ENCODE data around the gene AGAP1. TPM values are rescaled to one million over a fixed set of nuclear protein-coding genes. Genes with fewer than 3 reads are reported as not detected.

The AGAP1 gene
- total and polyA plus RNA-seq, 9 donors, result 5.7 to 32.2 (median 20.2) TPM

DNA sequence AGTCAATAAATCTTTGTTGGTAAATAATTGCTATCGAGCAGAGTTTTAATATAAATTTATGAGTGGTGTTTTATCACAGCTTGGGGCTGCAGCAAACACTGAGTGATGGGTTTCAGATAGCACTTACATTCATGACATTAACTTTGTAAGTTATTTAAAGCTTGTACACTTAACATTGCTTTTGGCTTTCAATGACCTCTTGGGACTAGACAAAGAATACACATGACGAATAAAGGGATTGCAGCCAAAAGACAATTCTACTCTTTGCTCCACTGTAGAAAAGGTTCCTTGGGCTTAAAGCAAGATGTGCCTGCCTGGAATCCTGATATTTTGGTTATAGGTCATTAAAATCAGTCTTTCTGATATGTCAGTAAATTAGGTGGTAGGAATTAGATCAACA lies 374.8 kb downstream of the AGAP1 start:
- 54 to 64% (median 57%) methylated on average over 2 of the region's 2 CpGs for WGBS, 3 donors
- Histone ChIP-seq H3K36me3 (no peaks in the 10 kb centered on the region), H3K9me3 (no peaks in the 10 kb centered on the region), H3K27me3 (no peaks in the 10 kb centered on the region), H3K4me3 (no peak overlapping the region), H3K4me1 (ENCODE audit: insufficient read depth) (peaks cover 1% of the 10 kb centered on the region), H3K27ac (no peak overlapping the region)
- DNase-seq, result no peak
- no peak for TF ChIP-seq EP300 (IDR thresholded peaks at IDR 0.05)
- TF ChIP-seq POLR2A (IDR thresholded peaks at IDR 0.05), result no peak
- TF ChIP-seq, protein P1, sequence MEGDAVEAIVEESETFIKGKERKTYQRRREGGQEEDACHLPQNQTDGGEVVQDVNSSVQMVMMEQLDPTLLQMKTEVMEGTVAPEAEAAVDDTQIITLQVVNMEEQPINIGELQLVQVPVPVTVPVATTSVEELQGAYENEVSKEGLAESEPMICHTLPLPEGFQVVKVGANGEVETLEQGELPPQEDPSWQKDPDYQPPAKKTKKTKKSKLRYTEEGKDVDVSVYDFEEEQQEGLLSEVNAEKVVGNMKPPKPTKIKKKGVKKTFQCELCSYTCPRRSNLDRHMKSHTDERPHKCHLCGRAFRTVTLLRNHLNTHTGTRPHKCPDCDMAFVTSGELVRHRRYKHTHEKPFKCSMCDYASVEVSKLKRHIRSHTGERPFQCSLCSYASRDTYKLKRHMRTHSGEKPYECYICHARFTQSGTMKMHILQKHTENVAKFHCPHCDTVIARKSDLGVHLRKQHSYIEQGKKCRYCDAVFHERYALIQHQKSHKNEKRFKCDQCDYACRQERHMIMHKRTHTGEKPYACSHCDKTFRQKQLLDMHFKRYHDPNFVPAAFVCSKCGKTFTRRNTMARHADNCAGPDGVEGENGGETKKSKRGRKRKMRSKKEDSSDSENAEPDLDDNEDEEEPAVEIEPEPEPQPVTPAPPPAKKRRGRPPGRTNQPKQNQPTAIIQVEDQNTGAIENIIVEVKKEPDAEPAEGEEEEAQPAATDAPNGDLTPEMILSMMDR (IDR thresholded peaks at IDR 0.05), result no peak
- intact Hi-C loops (cut with DNase I), result no loop called here

DNA sequence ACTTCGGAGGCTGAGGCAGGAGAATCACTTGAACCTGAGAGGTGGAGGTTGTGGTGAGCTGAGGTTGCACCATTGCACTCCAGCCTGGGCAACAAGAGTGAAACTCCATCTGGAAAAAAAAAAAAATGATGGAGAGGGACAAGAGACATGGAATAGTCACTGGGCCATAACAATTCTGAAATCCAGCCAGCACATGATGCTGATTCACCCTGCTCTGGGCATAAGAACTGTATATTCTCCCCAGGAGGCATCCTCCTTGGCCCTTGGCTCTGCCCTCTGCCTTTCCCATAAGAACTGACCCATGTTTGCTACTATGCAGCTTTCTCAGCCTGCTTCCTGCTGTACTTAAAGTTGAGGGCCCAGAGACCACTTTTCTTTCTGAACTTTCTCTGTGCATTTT lies 376.7 kb downstream of the AGAP1 start:
- H3K27ac ChIP-seq, result no peak overlapping the region
- WGBS, 3 donors, result 93 to 100% (median 95%) methylated on average over 1 of the region's 1 CpG
- TF ChIP-seq POLR2A (IDR thresholded peaks at IDR 0.05) (no peak), EP300 (IDR thresholded peaks at IDR 0.05) (no peak)
- TF ChIP-seq, protein P1 (IDR thresholded peaks at IDR 0.05), result no peak
- H3K36me3 ChIP-seq, result no peaks in the 10 kb centered on the region
- intact Hi-C loops (cut with DNase I), result no loop called here
- H3K27me3 ChIP-seq, result no peaks in the 10 kb centered on the region
- H3K9me3 ChIP-seq, result no peaks in the 10 kb centered on the region
- H3K4me3 ChIP-seq, result no peak overlapping the region
- DNase-seq, result no peak
- H3K4me1 ChIP-seq (ENCODE audit: insufficient read depth), result peaks cover 1% of the 10 kb centered on the region

- H3K27ac ChIP-seq, result no peak overlapping the region
- no peak overlapping the region for H3K4me3 ChIP-seq
- intact Hi-C loops (cut with DNase I), result no loop called here
- TF ChIP-seq EP300 (IDR thresholded peaks at IDR 0.05), result no peak
- TF ChIP-seq POLR2A (IDR thresholded peaks at IDR 0.05), result no peak
- no peaks in the 10 kb centered on the region for H3K27me3 ChIP-seq
- no peak for DNase-seq
- H3K36me3 ChIP-seq, result no peaks in the 10 kb centered on the region
- no peaks in the 10 kb centered on the region for H3K9me3 ChIP-seq
- WGBS, 3 donors, result 95 to 96% (median 95%) methylated on average over 9 of the region's 9 CpGs
- H3K4me1 ChIP-seq (ENCODE audit: insufficient read depth), result no peaks in the 10 kb centered on the region
Observed at GRCh38 chr2:235876099-235876679, 382.3 kb downstream of the AGAP1 start.

DNA sequence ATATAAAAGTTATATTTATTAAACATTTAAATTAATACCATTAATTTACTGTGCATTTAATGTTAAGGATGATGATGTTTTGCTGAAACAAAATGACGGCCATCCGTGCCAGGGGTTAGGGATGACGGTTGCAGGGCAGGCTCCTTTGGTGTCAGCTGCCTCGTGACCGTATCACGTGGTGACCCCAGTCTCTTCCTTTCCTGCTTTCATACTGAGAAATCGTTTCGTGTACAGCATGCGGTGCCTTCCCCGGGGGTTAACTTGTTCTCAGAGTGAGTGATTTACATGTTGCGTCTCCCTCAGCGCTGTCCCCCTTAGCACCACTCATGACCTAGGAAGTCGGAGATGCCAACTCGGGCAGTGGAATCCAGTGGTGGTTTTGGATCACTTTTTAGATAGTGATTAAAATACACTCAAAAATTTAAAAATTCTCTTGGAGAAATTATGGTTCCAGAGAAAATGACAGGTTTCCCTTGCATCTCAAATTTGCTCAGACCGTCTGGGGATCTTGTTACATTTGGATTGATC lies 383.5 kb downstream of the AGAP1 start:
- Histone ChIP-seq H3K4me3 (no peak overlapping the region), H3K4me1 (ENCODE audit: insufficient read depth) (no peaks in the 10 kb centered on the region), H3K36me3 (no peaks in the 10 kb centered on the region), H3K9me3 (no peaks in the 10 kb centered on the region), H3K27ac (no peak overlapping the region), H3K27me3 (no peaks in the 10 kb centered on the region)
- WGBS, 3 donors, result 76 to 83% (median 79%) methylated on average over 15 of the region's 15 CpGs
- TF ChIP-seq, protein P1 (IDR thresholded peaks at IDR 0.05), result no peak
- TF ChIP-seq EP300 (IDR thresholded peaks at IDR 0.05), result no peak
- no peak for TF ChIP-seq POLR2A (IDR thresholded peaks at IDR 0.05)
- intact Hi-C loops (cut with DNase I), result no loop called here
- DNase-seq, result no peak

DNA sequence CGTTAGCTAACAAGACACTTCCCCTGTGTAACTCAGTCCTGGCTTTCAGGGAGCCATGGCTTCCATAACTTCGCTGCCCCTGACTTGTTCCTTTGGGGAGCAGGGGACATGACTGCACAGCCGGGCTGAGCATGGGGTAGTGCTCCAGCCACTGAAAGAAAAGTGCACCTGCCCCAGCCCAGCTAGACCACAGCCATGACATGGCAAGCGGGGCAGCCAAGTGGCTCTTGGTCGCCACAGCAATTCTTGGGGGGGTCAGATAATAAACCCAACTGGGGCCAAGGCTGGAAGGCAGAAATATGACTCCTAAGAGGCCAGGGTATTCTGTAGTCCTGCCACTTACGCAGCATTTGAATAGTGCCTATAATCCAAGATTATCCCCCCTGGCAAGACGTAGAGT lies 385.3 kb downstream of the AGAP1 start:
- no peaks in the 10 kb centered on the region for H3K9me3 ChIP-seq
- no peaks in the 10 kb centered on the region for H3K36me3 ChIP-seq
- H3K4me3 ChIP-seq, result no peak overlapping the region
- intact Hi-C loops (cut with DNase I), result no loop called here
- no peaks in the 10 kb centered on the region for H3K4me1 ChIP-seq (ENCODE audit: insufficient read depth)
- H3K27me3 ChIP-seq, result no peaks in the 10 kb centered on the region
- no peak overlapping the region for H3K27ac ChIP-seq
- no peak for TF ChIP-seq EP300 (IDR thresholded peaks at IDR 0.05)
- TF ChIP-seq POLR2A (IDR thresholded peaks at IDR 0.05), result no peak
- TF ChIP-seq, protein P1 (IDR thresholded peaks at IDR 0.05), result no peak
- no peak for DNase-seq
- 97 to 99% (median 97%) methylated on average over 7 of the region's 7 CpGs for WGBS, 3 donors
